ENCODE measurements around the gene PCDHGC3. TPM values are rescaled to one million over a fixed set of nuclear protein-coding genes. Genes with fewer than 3 reads are reported as not detected.

The PCDHGC3 gene
- total and polyA plus RNA-seq, 2 of the 4 experiments (the other 2 are of a cell fraction) = 21.1 to 72.1 TPM

- H3K9ac ChIP-seq (ENCODE audit: low read depth, low read length) = no peak overlapping the region
Measured at GRCh38 chr5:141501761-141502160, 26.0 kb downstream of the PCDHGC3 start.

More at GRCh38 chr5:141501761-141502160, 26.0 kb downstream of the PCDHGC3 start:
- Histone ChIP-seq H2BK120ac (ENCODE audit: low read depth, low read length) (no peak overlapping the region), H2AK9ac (replicated peaks; ENCODE audit: low read depth, low read length, poor library complexity) (no peak overlapping the region), H3K27ac (ENCODE audit: insufficient read depth, low read length) (no peak overlapping the region), H3K4ac (ENCODE audit: low read depth, low read length) (no peak overlapping the region), H4K8ac (ENCODE audit: low read depth in 2 of 2, low read length in 2 of 2) (no peak overlapping the region), H2AFZ (replicated peaks; ENCODE audit: low read length, poor library complexity) (no peak overlapping the region), H4K20me1 (ENCODE audit: insufficient read depth, low read length) (peaks cover 4% of the 10 kb centered on the region; the same call in 1 of the 2 replicates), H3K4me3 (ENCODE audit: insufficient read depth, low read depth, low read length) (no peak overlapping the region), H2AK5ac (ENCODE audit: low read depth, low read length) (no peak overlapping the region), H3K9me1 (ENCODE audit: insufficient read depth, low read length) (no peaks in the 10 kb centered on the region; the same call in 1 of the 2 replicates), H3K23ac (ENCODE audit: low read depth, low read length) (no peak overlapping the region), H3K18ac (ENCODE audit: low read depth, low read length) (no peak overlapping the region), H3K79me1 (ENCODE audit: low read depth in 1 of 2, low read length in 2 of 2) (peaks cover 9 to 13% of the 10 kb centered on the region in 2 experiments; a peak in 3 of 4 replicates), H3K14ac (replicated peaks; ENCODE audit: low read depth, low read length) (no peak overlapping the region), H4K91ac (ENCODE audit: insufficient read depth, low read depth, low read length) (no peak overlapping the region), H3K27me3 (ENCODE audit: control insufficient read depth, insufficient read depth, low read length) (no peaks in the 10 kb centered on the region), H2BK15ac (ENCODE audit: low read depth, low read length) (no peak overlapping the region), H3K36me3 (ENCODE audit: control insufficient read depth, insufficient read depth, low read length) (peaks cover 35% of the 10 kb centered on the region), H3K56ac (ENCODE audit: extremely low read depth, insufficient read depth, low read length) (no peak overlapping the region), H4K5ac (ENCODE audit: low read depth, low read length) (no peak overlapping the region), H2BK20ac (ENCODE audit: low read depth, low read length) (no peak overlapping the region), H3K9me3 (ENCODE audit: control insufficient read depth, insufficient read depth, low read length) (no peaks in the 10 kb centered on the region), H3K4me1 (ENCODE audit: control insufficient read depth, insufficient read depth, low read length) (peaks cover 2% of the 10 kb centered on the region), H2BK5ac (ENCODE audit: low read depth, low read length, poor library complexity, severe bottlenecking) (no peak overlapping the region), H3K4me2 (ENCODE audit: low read depth, low read length) (no peak overlapping the region)
- dilution Hi-C loops (cut with HindIII; ENCODE audit: low sequenced_read_pairs, unreplicated experiment) = no loop called here
- no peak for TF ChIP-seq POLR2A (IDR thresholded peaks at IDR 0.05; ENCODE audit: low read depth, low read length)
- TF ChIP-seq FOS (IDR thresholded peaks at IDR 0.05; ENCODE audit: low read depth, low read length) = no peak
- no peak for TF ChIP-seq USF2 (IDR thresholded peaks at IDR 0.05; ENCODE audit: low read depth, low read length)
- TF ChIP-seq NFE2L2 (IDR thresholded peaks at IDR 0.05; ENCODE audit: low read depth, low read length) = no peak
- no peak for TF ChIP-seq MAZ (IDR thresholded peaks at IDR 0.05; ENCODE audit: borderline replicate concordance, low read depth, low read length)
- no peak for TF ChIP-seq RAD21 (IDR thresholded peaks at IDR 0.05; ENCODE audit: low read length)
- TF ChIP-seq MXI1 (IDR thresholded peaks at IDR 0.05; ENCODE audit: borderline replicate concordance, low read depth, low read length) = no peak
- ATAC-seq (ENCODE audit: low read depth) = no peak
- intact Hi-C loops (cut with micrococcal nuclease) = no loop called here
- ChIA-PET CTCF (no interaction called here), POLR2A (ENCODE audit: unreplicated experiment) (no interaction called here)
- in situ Hi-C loops (cut with MboI; ENCODE audit: low sequenced_read_pairs) = no loop called here
- BruUV-seq (replicated peaks) = no TSS peak
- no peak for DNase-seq
- WGBS, 2 experiments (ENCODE audit: extremely low coverage in 2 of 2, insufficient read length in 1 of 2) = 100% methylated on average over 1 of the region's 7 CpGs; no CpG with 5 or more reads in 1 of the 2 experiments

Data from IMR-90 (cell line).